Measurements from ENCODE around the gene UROS.

DNA sequence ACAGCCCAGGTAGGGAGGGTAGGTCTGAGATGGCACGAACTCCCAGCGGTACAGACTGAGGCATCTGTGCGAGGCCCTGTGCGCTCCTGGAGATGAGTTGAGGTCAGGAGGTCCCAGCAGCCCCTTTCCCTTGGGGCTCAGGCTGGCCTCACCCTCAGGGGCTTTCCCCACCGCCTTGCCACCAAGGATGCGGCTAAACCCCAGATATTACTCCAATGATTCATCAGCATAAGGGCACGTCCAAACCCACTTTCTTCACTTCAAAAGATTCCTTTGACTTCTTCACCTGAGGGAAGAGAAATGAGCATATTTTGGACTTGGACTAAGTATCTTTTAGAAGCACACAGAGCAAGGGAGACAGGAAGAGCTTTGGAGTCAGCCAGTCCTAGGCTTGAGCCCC is 20.3 kb downstream of the UROS start:
- TF ChIP-seq, protein P1, sequence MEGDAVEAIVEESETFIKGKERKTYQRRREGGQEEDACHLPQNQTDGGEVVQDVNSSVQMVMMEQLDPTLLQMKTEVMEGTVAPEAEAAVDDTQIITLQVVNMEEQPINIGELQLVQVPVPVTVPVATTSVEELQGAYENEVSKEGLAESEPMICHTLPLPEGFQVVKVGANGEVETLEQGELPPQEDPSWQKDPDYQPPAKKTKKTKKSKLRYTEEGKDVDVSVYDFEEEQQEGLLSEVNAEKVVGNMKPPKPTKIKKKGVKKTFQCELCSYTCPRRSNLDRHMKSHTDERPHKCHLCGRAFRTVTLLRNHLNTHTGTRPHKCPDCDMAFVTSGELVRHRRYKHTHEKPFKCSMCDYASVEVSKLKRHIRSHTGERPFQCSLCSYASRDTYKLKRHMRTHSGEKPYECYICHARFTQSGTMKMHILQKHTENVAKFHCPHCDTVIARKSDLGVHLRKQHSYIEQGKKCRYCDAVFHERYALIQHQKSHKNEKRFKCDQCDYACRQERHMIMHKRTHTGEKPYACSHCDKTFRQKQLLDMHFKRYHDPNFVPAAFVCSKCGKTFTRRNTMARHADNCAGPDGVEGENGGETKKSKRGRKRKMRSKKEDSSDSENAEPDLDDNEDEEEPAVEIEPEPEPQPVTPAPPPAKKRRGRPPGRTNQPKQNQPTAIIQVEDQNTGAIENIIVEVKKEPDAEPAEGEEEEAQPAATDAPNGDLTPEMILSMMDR (IDR thresholded peaks at IDR 0.05; ENCODE audit: poor library complexity), result no peak
- no peak for TF ChIP-seq EZH2phosphoT487 (IDR thresholded peaks at IDR 0.05; ENCODE audit: low read depth, severe bottlenecking, unreplicated experiment)
- no peak for TF ChIP-seq EZH2 (IDR thresholded peaks at IDR 0.05; ENCODE audit: borderline replicate concordance)
